ENCODE results near the gene NARF.

Gene NARF

DNA sequence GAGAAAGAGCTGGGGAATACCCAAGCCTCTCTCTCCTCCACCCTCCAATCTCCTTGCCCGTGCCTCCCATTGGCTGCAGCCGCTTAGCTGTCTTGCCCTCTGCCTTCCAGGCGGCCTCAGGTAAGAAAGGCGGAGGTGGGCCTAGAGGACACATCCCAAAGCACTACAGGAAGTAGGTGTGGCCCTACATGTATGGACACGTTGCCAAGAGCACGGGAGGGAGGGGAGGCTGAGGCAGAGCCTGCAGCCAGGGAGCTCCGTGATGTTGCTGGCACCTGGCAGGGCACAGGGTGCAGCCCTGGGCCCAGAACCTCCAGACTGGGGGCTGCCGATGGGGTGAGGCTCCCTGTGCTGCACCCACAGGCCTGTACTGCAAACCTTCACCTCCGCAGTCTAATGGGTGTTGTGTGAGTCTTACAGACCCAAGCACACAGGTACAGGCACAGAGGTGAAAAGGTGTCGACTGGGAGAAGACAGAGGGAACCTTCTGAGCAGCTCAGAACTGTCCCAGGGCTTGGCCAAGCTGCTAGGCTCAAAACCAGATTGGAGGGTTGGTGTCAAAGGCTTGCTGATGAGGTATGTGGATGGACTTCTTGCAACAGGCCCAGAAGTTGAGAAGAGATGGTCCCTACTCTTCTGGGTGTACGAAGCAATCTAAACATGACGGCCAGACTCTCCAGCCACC is 37.4 kb downstream of the NARF start:
- Histone ChIP-seq H2BK12ac (ENCODE audit: low read length) (no peak overlapping the region), H3K79me1 (ENCODE audit: low read length) (peaks cover 4% of the 10 kb centered on the region)

GRCh38 chr17:82496529-82497434 is 38.2 kb downstream of the NARF start:
- H3K4me1 ChIP-seq (ENCODE audit: control insufficient read depth in 1 of 2, insufficient read depth in 2 of 2, low read length in 2 of 2) = peaks cover 4 to 17% of the 10 kb centered on the region in 2 experiments
- H3K9me3 ChIP-seq (ENCODE audit: insufficient read depth, low read depth, low read length) = peaks cover 4% of the 10 kb centered on the region
- peak overlapping the region; percentile 28 for H4K12ac ChIP-seq (ENCODE audit: low read depth, low read length)
- peak overlapping the region; percentile 69 for H4K8ac ChIP-seq (ENCODE audit: low read depth, low read length)
- no peak overlapping the region for H3K4ac ChIP-seq (ENCODE audit: low read depth, low read length)
- no peak overlapping the region for H3K23ac ChIP-seq (ENCODE audit: low read length)
- H2BK5ac ChIP-seq (ENCODE audit: low read depth, low read length, poor library complexity) = no peak overlapping the region
- H3K79me2 ChIP-seq (ENCODE audit: control insufficient read depth, insufficient read depth, low read length, poor library complexity) = peaks cover 2% of the 10 kb centered on the region
- H2AFZ ChIP-seq (ENCODE audit: insufficient read depth, low read length, poor library complexity) = peak overlapping the region; percentile 85
- H3K79me1 ChIP-seq (ENCODE audit: low read length) = peaks cover 4% of the 10 kb centered on the region
- peak overlapping the region; percentile 34 for H3K18ac ChIP-seq (ENCODE audit: low read length)
- no peak overlapping the region for H3K9ac ChIP-seq (ENCODE audit: low read length)
- no peaks in the 10 kb centered on the region for H3K27me3 ChIP-seq (ENCODE audit: insufficient read depth, low read length)
- no peak overlapping the region for H2BK120ac ChIP-seq (ENCODE audit: insufficient read depth, low read length, poor library complexity)
- WGBS (ENCODE audit: extremely low coverage, insufficient coverage, insufficient read length) = no CpG with 5 or more reads among the region's 83 CpGs
- H2AK5ac ChIP-seq (ENCODE audit: low read length) = peak overlapping the region; percentile 20
- peak overlapping the region; percentile 76 for H3K4me3 ChIP-seq (ENCODE audit: low read depth, low read length)
- no peak overlapping the region for H2BK12ac ChIP-seq (ENCODE audit: low read length)
- H3K36me3 ChIP-seq (ENCODE audit: control insufficient read depth in 1 of 2, insufficient read depth in 2 of 2, low read length in 2 of 2) = no peaks in the 10 kb centered on the region
- H3K4me2 ChIP-seq (ENCODE audit: low read length) = peak overlapping the region; percentile 79
- no peak overlapping the region for H3K27ac ChIP-seq (ENCODE audit: low read depth, low read length)
- peak overlapping the region; percentile 70 for H4K91ac ChIP-seq (ENCODE audit: low read depth, low read length)
- peak; percentile 90 to 98 for DNase-seq
- peak overlapping the region; percentile 35 for H3K14ac ChIP-seq (ENCODE audit: low read length)

More for the DNA sequence above, 37.4 kb downstream of the NARF start:
- Histone ChIP-seq H3K4me3 (ENCODE audit: low read depth, low read length) (no peak overlapping the region), H2BK120ac (ENCODE audit: insufficient read depth, low read length, poor library complexity) (no peak overlapping the region), H3K9me3 (ENCODE audit: insufficient read depth, low read depth, low read length) (peaks cover 2% of the 10 kb centered on the region), H4K91ac (ENCODE audit: low read depth, low read length) (no peak overlapping the region), H4K8ac (ENCODE audit: low read depth, low read length) (no peak overlapping the region), H3K23ac (ENCODE audit: low read length) (no peak overlapping the region), H3K9ac (ENCODE audit: low read length) (no peak overlapping the region), H3K79me2 (ENCODE audit: control insufficient read depth, insufficient read depth, low read length, poor library complexity) (peaks cover 2% of the 10 kb centered on the region), H2AFZ (ENCODE audit: insufficient read depth, low read length, poor library complexity) (no peak overlapping the region), H3K27ac (ENCODE audit: low read depth, low read length) (no peak overlapping the region), H3K14ac (ENCODE audit: low read length) (no peak overlapping the region), H3K36me3 (ENCODE audit: control insufficient read depth in 1 of 2, insufficient read depth in 2 of 2, low read length in 2 of 2) (no peaks in the 10 kb centered on the region), H3K18ac (ENCODE audit: low read length) (no peak overlapping the region), H3K4me2 (ENCODE audit: low read length) (no peak overlapping the region), H3K27me3 (ENCODE audit: insufficient read depth, low read length) (no peaks in the 10 kb centered on the region), H3K4me1 (ENCODE audit: control insufficient read depth in 1 of 2, insufficient read depth in 2 of 2, low read length in 2 of 2) (peaks cover 4 to 17% of the 10 kb centered on the region in 2 experiments), H4K12ac (ENCODE audit: low read depth, low read length) (no peak overlapping the region), H2BK5ac (ENCODE audit: low read depth, low read length, poor library complexity) (no peak overlapping the region), H2AK5ac (ENCODE audit: low read length) (no peak overlapping the region), H3K4ac (ENCODE audit: low read depth, low read length) (no peak overlapping the region)
- no CpG with 5 or more reads among the region's 12 CpGs for WGBS (ENCODE audit: extremely low coverage, insufficient coverage, insufficient read length)
- DNase-seq = peak; percentile 22 to 32

DNA sequence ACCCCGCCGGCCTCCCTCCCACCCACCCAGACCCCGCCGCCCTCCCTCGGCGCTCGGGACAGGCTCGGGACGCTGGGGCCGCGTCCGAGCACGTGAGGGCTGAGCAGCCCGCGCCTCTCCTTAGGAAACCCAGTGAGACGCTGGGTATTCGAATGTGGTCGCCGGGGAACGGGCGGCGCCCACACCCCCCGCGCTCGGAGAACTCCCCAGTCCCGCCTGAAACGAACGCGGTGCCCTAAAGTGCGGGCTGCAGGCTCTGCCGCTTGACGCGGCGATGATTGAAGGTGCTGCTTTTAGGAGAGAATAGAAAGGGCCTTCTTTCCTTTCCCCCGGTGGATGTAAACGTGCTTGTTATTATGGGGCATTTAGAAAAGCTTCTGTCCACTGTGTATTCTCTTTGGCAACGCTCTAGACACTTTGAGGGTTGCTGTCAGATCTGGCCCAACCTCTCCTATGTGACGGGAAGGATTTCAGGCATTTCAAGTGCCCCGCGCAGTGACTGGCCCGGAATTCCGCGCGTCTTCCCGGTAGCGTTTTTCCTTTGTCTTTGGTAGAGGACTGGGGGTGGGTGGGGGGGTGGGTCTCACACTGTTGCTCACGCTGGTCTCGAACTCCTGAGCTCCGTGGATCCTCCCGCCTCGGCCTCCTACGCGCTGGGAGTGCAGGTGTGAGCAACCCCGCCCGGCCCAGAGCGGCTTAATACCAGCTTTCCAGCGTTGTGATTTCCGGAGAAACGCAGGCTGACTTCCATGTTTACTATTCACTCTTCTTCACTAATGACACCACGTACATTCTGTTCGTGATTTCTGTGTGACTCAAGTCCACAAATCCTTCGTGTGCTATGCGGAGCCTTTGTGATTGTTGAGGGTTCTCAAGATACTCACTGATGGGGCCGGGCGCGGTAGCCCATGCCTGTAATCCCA is 39.2 kb downstream of the NARF start:
- H3K4me3 ChIP-seq (ENCODE audit: low read depth, low read length) = peak overlapping the region; percentile 64
- peaks cover 4% of the 10 kb centered on the region for H3K79me1 ChIP-seq (ENCODE audit: low read length)
- no peak overlapping the region for H3K23ac ChIP-seq (ENCODE audit: low read length)
- no peak overlapping the region for H3K27ac ChIP-seq (ENCODE audit: low read depth, low read length)
- DNase-seq = peak; percentile 85 to 96
- H4K8ac ChIP-seq (ENCODE audit: low read depth, low read length) = peak overlapping the region; percentile 74
- H3K4ac ChIP-seq (ENCODE audit: low read depth, low read length) = no peak overlapping the region
- H2AK5ac ChIP-seq (ENCODE audit: low read length) = no peak overlapping the region
- H2BK12ac ChIP-seq (ENCODE audit: low read length) = no peak overlapping the region
- peak overlapping the region; percentile 87 for H3K4me2 ChIP-seq (ENCODE audit: low read length)
- H3K27me3 ChIP-seq (ENCODE audit: insufficient read depth, low read length) = no peaks in the 10 kb centered on the region
- peak overlapping the region; percentile 63 for H3K14ac ChIP-seq (ENCODE audit: low read length)
- H3K18ac ChIP-seq (ENCODE audit: low read length) = no peak overlapping the region
- no peak overlapping the region for H4K91ac ChIP-seq (ENCODE audit: low read depth, low read length)
- no peak overlapping the region for H2BK120ac ChIP-seq (ENCODE audit: insufficient read depth, low read length, poor library complexity)
- H2AFZ ChIP-seq (ENCODE audit: insufficient read depth, low read length, poor library complexity) = peak overlapping the region; percentile 69
- H3K4me1 ChIP-seq (ENCODE audit: control insufficient read depth in 1 of 2, insufficient read depth in 2 of 2, low read length in 2 of 2) = peaks cover 4 to 17% of the 10 kb centered on the region in 2 experiments
- H3K9me3 ChIP-seq (ENCODE audit: insufficient read depth, low read depth, low read length) = peaks cover 4% of the 10 kb centered on the region
- H3K79me2 ChIP-seq (ENCODE audit: control insufficient read depth, insufficient read depth, low read length, poor library complexity) = peaks cover 2% of the 10 kb centered on the region
- H4K12ac ChIP-seq (ENCODE audit: low read depth, low read length) = peak overlapping the region; percentile 84
- H3K36me3 ChIP-seq (ENCODE audit: control insufficient read depth in 1 of 2, insufficient read depth in 2 of 2, low read length in 2 of 2) = no peaks in the 10 kb centered on the region
- no peak overlapping the region for H3K9ac ChIP-seq (ENCODE audit: low read length)
- no peak overlapping the region for H2BK5ac ChIP-seq (ENCODE audit: low read depth, low read length, poor library complexity)
- no CpG with 5 or more reads among the region's 66 CpGs for WGBS (ENCODE audit: extremely low coverage, insufficient coverage, insufficient read length)

DNA sequence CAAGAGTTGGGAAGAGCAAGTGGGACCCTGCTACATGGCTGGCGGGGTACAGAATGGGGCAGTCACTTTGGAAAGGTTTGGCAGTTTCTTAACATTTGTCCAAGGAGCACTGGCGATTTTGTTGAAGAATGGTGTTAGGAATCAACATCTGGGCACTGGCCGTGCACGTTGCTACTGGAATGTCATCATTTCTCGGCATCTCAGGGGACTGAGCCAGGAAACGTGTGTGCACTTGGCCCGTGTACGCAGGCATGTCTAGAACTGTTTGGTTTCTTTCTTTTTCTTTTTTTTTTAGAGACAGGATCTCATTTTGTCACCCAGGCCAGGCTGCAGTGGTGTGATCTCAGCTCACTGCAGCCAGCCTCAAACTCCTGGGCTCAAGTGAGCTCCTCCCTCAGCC is 43.7 kb downstream of the NARF start:
- Histone ChIP-seq H3K23ac (ENCODE audit: low read length) (no peak overlapping the region), H3K9me3 (ENCODE audit: insufficient read depth, low read depth, low read length) (peaks cover 4% of the 10 kb centered on the region), H4K12ac (ENCODE audit: low read depth, low read length) (no peak overlapping the region), H3K4me2 (ENCODE audit: low read length) (no peak overlapping the region), H4K91ac (ENCODE audit: low read depth, low read length) (no peak overlapping the region), H3K36me3 (ENCODE audit: control insufficient read depth in 1 of 2, insufficient read depth in 2 of 2, low read length in 2 of 2) (no peaks in the 10 kb centered on the region), H3K27ac (ENCODE audit: low read depth, low read length) (no peak overlapping the region), H3K79me1 (ENCODE audit: low read length) (no peaks in the 10 kb centered on the region), H2AFZ (ENCODE audit: insufficient read depth, low read length, poor library complexity) (no peak overlapping the region), H4K8ac (ENCODE audit: low read depth, low read length) (no peak overlapping the region), H3K27me3 (ENCODE audit: insufficient read depth, low read length) (no peaks in the 10 kb centered on the region), H3K4me3 (ENCODE audit: low read depth, low read length) (no peak overlapping the region), H3K79me2 (ENCODE audit: control insufficient read depth, insufficient read depth, low read length, poor library complexity) (no peaks in the 10 kb centered on the region), H3K14ac (ENCODE audit: low read length) (no peak overlapping the region), H3K4ac (ENCODE audit: low read depth, low read length) (no peak overlapping the region), H3K4me1 (ENCODE audit: control insufficient read depth in 1 of 2, insufficient read depth in 2 of 2, low read length in 2 of 2) (peaks cover 0 to 2% of the 10 kb centered on the region in 2 experiments), H3K9ac (ENCODE audit: low read length) (no peak overlapping the region), H2BK120ac (ENCODE audit: insufficient read depth, low read length, poor library complexity) (no peak overlapping the region), H2AK5ac (ENCODE audit: low read length) (no peak overlapping the region), H2BK12ac (ENCODE audit: low read length) (no peak overlapping the region), H2BK5ac (ENCODE audit: low read depth, low read length, poor library complexity) (no peak overlapping the region), H3K18ac (ENCODE audit: low read length) (no peak overlapping the region)
- WGBS (ENCODE audit: extremely low coverage, insufficient coverage, insufficient read length) = no CpG with 5 or more reads among the region's 8 CpGs
- DNase-seq = no peak

Data from trophoblast cell (in vitro differentiated cells and primary cell).